GM10248 (cell line): ENCODE measurements around the gene RGS11.
"Not testable (repeated sequence)": the region's sequence is repeated elsewhere in the genome, so short reads cannot be mapped to it uniquely, and the experiment has no call there.

Source experiments
- CTCF ChIA-PET: fragments of 300-600 bp; sonication (Branson Sonifier 250); formaldehyde crosslinking; extraction: SDS; loops from one replicate; lab custom pipeline; 2021; ENCODE audit warnings: antibody characterized with exemption; lab: Yijun Ruan, JAX
- POLR2A ChIA-PET: fragments of 350-650 bp; sonication (Branson Sonifier 250); formaldehyde crosslinking; extraction: SDS; loops from one replicate; lab custom pipeline; 2020; ENCODE audit warnings: antibody characterized with exemption; lab: Yijun Ruan, JAX
- DNase-seq: peaks from one replicate; pipeline ENCODE4 v3.0.0; 2012; ENCODE audit errors: extremely low spot score
- TF ChIP-seq, protein P1 (sequence below): IDR thresholded peaks from 2 replicates; pipeline ENCODE4 v1.5.1; 2012; ENCODE audit warnings: mild to moderate bottlenecking, low read depth; ENCODE audit errors: extremely low read depth, missing control alignments, control extremely low read depth

The RGS11 gene

DNA sequence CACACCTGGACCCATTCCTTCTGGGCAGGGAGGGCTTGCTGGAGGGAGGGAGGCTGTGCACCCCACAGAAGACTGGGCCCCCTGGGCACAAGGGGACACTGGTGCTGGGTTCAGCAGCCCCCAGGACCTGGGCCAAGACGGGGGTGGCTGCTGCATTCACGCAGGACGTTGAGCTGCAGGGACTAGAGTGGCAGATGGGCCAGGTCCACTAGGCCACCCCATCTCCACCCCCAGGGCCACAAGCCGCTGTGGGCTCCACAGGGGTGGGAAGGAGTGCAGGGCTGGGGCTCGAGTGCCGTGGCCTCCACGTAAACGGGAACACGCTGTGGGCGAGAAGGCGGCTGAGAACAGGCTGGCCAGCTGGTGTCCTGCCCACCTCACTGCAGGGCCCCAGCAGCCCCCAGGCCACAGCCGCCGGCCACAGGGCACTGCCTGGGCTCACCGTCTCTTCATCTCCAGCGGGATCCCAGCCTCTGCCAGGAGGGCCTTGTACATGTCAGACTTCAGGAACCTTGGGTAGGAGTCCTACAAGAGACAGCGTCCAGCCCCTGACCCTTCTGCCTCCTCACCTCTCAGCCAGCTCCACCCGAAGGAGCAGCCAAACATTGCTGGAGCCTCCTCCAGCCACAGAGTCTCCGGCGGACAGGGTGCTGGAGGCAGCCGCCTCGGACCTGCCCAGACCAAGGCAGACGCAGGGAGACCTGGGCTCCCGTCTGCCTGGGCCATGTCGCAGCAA is 6.5 kb downstream of the RGS11 start:
- no peak for DNase-seq
- POLR2A ChIA-PET = no interaction called here
- TF ChIP-seq, protein P1, sequence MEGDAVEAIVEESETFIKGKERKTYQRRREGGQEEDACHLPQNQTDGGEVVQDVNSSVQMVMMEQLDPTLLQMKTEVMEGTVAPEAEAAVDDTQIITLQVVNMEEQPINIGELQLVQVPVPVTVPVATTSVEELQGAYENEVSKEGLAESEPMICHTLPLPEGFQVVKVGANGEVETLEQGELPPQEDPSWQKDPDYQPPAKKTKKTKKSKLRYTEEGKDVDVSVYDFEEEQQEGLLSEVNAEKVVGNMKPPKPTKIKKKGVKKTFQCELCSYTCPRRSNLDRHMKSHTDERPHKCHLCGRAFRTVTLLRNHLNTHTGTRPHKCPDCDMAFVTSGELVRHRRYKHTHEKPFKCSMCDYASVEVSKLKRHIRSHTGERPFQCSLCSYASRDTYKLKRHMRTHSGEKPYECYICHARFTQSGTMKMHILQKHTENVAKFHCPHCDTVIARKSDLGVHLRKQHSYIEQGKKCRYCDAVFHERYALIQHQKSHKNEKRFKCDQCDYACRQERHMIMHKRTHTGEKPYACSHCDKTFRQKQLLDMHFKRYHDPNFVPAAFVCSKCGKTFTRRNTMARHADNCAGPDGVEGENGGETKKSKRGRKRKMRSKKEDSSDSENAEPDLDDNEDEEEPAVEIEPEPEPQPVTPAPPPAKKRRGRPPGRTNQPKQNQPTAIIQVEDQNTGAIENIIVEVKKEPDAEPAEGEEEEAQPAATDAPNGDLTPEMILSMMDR = no peak
- CTCF ChIA-PET = interaction anchor here (1.2 kb wide), 1 partner anchor 163 kb away, joined by 3 read pairs; no protein-coding TSS in a partner anchor

DNA sequence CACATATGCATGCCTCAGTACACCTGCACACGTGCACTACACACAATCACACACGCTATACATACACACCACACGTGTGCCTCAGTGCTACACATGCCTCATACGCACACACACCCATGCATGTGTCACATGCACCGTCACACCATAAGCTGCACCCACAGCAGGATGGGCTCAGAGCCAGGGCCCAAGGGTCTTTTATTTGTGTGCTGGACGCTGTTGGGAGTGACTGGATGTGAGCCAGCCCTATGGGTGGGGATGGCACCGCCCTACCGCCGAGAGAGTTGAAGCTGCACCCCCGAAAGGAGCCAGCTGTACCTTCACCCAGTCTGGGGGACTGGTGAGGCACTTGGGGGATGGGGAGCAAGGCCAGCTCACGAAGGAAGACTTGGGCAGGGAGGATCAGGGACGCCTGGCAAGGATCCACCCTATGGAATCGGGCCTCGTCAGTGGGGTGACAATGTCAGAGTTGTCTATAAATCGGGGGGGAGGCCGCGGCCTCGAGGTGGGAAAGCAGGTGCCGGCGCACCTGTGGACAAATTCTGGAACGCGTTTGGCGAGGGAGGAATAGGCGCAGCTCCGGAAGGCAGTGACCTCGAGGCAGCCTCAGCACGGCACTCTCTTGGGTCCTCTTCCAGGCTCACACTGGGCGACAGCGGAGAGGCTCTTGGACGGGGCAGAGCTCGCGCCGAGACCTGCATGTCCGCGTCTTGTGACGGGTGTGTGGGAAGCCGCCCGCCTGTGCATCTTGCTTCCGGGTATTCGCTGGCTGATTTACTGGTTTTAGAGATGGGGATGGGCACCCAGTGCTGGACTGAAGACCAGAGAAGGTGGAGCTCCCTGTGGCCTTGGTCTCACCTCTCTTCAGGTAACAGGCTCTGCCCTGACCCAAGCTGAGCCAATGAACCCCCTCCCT is 7.3 kb downstream of the RGS11 start:
- DNase-seq = no peak
- ChIA-PET POLR2A (no interaction called here), CTCF (interaction anchor here (1.2 kb wide), 1 partner anchor 162 kb away, joined by 3 read pairs; no protein-coding TSS in a partner anchor)
- TF ChIP-seq, protein P1 = no peak

DNA sequence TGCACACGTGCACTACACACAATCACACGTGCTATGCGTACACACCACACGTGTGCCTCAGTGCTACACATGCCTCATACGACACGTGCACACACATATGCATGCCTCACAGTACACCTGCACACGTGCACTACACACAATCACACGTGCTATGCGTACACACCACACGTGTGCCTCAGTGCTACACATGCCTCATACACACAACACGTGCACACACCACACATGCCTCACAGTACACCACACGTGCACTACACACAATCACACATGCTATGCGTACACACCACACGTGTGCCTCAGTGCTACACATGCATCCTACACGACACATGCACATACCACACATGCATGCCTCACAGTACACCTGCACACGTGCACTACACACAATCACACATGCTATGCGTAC is 8.2 kb downstream of the RGS11 start:
- DNase-seq, POLR2A ChIA-PET, CTCF ChIA-PET: not testable (repeated sequence)

DNA sequence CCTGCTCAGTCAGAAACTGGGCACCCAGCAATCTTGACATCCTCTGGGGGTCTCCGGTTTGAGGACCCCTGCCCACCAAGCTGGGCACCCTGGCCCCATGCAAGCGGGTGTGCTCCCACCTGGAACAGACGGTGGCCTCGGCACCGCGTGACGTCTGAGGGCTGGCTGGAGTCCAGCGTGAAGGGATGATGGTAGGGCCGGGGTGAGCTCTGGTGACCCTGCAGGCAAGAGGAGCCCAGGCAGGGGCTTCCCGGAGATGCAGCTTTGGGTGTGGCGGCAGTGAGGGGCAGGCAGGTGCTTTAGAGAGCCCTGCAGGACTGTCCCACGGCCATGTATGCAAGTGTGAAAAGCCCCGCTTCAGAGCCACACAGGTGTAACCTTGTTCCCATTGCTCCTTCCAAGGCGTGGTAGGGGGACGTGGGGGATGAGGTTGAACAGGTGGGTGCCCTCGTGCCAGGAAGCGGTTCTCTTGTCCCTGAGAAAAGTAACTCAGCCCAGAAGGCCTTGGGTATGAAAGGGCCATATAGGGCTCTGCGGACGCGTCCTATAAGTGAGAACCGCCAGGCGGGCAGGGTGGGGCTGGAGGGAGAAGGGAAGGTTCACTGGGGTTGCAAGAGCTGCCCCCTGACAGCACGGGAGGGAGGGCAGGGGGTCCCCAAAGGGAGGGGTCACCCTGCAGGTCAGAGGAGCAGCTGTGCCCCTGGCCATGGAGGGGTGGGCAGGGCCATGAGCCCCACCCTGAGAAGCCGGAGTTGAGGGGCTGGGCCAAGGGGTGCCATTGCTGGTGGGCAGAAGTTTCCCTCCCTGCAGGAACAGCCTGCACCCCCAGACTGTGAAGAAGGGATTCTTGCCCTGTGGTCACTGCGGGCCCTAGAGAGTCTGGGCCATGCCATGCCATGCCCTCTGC is 9.2 kb downstream of the RGS11 start:
- TF ChIP-seq, protein P1 = no peak
- ChIA-PET POLR2A (no interaction called here), CTCF (interaction anchor here (1.6 kb wide), 1 partner anchor 160 kb away, joined by 4 read pairs; no protein-coding TSS in a partner anchor)
- DNase-seq = no peak

DNA sequence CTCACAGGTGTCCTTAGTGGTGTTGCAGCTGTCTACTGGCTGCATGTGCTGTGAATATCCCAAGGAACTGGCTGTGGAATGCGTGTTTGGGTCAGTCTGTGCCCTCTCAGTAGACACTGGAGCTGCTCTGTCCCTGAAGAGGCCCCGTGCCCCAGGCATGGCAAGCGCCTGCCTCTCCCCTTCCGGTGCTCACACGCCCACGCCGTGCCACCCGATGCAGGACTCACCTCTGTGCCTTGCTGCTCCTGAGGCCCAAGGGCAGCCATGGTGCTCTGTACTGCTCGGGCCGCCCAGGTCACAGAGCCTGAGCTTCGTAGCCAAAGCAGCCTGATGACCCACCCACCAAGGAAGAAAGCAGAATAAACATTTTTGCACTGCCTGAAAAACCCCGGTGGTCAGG is 10.0 kb downstream of the RGS11 start:
- ChIA-PET POLR2A (no interaction called here), CTCF (interaction anchor here (1.6 kb wide), 1 partner anchor 159 kb away, joined by 4 read pairs; no protein-coding TSS in a partner anchor)
- no peak for DNase-seq
- TF ChIP-seq, protein P1 = no peak

DNA sequence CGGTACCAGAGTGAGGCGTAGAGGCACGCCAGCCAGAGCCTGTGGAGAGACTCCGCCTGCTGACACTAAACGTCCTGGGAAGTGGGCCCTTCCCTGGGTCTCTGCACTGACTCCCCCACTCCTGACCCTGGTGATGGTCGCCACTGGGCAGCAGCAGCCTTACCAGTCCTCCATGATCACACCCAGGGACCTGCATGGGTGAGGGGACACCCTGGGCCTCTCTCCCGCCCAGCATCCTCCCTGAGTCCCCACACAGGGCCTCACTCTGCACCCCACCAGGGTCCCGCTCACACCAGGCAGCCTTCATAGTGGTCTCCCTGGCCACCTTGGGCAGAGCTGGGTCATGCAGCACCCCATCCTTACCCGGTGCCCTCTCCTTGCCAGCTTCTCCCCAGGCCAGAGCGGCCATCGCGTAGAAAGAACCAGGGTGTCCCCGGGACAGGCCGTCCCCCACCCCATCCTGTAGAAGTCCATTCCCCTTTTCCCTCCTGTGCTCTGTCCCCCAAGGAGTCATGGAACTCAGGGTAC is 10.7 kb downstream of the RGS11 start:
- POLR2A ChIA-PET = no interaction called here

More for the DNA sequence above, 10.7 kb downstream of the RGS11 start:
- CTCF ChIA-PET = interaction anchor here (1.6 kb wide), 1 partner anchor 158 kb away, joined by 4 read pairs; no protein-coding TSS in a partner anchor
- DNase-seq = no peak
- TF ChIP-seq, protein P1 = no peak
